ENCODE results near the gene CD22. TPM values are rescaled to one million over a fixed set of nuclear protein-coding genes. Genes with fewer than 3 reads are reported as not detected.

CD22 gene
- total and polyA plus RNA-seq, 2 donors (not counting 1 experiment from before 2014, with no cell fraction given) = 692 to 1,437 TPM

- peaks cover 22% of the 10 kb centered on the region for H3K79me2 ChIP-seq (ENCODE audit: control insufficient read depth, insufficient read depth, low read length)
- Mint-ChIP-seq H3K27ac (peak overlapping the region; percentile 43), H3K27me3 (no peaks in the 10 kb centered on the region), H3K4me3 (peak overlapping the region; percentile 10), H3K4me1 (peaks cover 47% of the 10 kb centered on the region), H3K9me3 (ENCODE audit: insufficient read depth) (no peaks in the 10 kb centered on the region)
- ChIA-PET CTCF (interaction anchor here (0.9 to 1.5 kb wide), 5 partner anchors 11 to 73 kb away, joined by 3 to 4 read pairs (median 4); partner anchors contain the start of genes FFAR1 and USF2), POLR2A (interaction anchor here (0.6 to 1.5 kb wide), 8 partner anchors 8 to 98 kb away, joined by 3 to 8 read pairs (median 3); partner anchors contain the start of genes CD22 and USF2)
- peaks cover 0 to 30% of the 10 kb centered on the region in 2 experiments for H3K36me3 ChIP-seq (replicated peaks in 1 of 2; ENCODE audit: control extremely low read depth in 1 of 2, control insufficient read depth in 1 of 2, extremely low read depth in 1 of 2, insufficient read depth in 2 of 2, low read length in 1 of 2)
- peak overlapping the region; percentile 26 for H3K4me2 ChIP-seq (replicated peaks; ENCODE audit: low read depth, low read length, poor library complexity, severe bottlenecking)
- H3K9ac ChIP-seq (ENCODE audit: low read length) = no peak overlapping the region
- 77% methylated on average over 8 of the region's 12 CpGs for WGBS (ENCODE audit: insufficient coverage)
- H3K9me3 ChIP-seq (ENCODE audit: control extremely low read depth in 1 of 3, control insufficient read depth in 2 of 3, insufficient read depth in 1 of 3, low read length in 2 of 3) = no peaks in the 10 kb centered on the region
- peak; percentile 59 for DNase-seq
- H3K4me1 ChIP-seq (ENCODE audit: control insufficient read depth in 2 of 2, insufficient read depth in 2 of 2, low read length in 2 of 2) = peaks cover 38 to 42% of the 10 kb centered on the region in 2 donors
- H3K27ac ChIP-seq (ENCODE audit: low read length in 2 of 2) = peak overlapping the region in 1 of 2 donors; percentile 30
- no peak for TF ChIP-seq EZH2 (IDR thresholded peaks at IDR 0.05; ENCODE audit: borderline replicate concordance, insufficient read depth, low read depth, low read length, poor library complexity, severe bottlenecking)
- no peak for TF ChIP-seq CTCF (IDR thresholded peaks at IDR 0.05)
- H2AFZ ChIP-seq (ENCODE audit: insufficient read depth, low read depth, low read length, poor library complexity, severe bottlenecking) = no peak overlapping the region
- intact Hi-C loops (cut with micrococcal nuclease) = loop anchor here (5.0 kb wide), 2 partner anchors 42 to 67 kb away; partner anchors contain the start of gene FFAR1
- ATAC-seq (ENCODE audit: low read depth) = peak; percentile 36
- no peaks in the 10 kb centered on the region for H3K27me3 ChIP-seq (replicated peaks in 1 of 4; ENCODE audit: control extremely low read depth in 1 of 4, control insufficient read depth in 3 of 4, insufficient read depth in 4 of 4, low read length in 3 of 4)
- H3K4me3 ChIP-seq (ENCODE audit: control extremely low read depth in 1 of 5, extremely low read depth in 1 of 5, insufficient read depth in 1 of 5, low read depth in 2 of 5, low read length in 4 of 5) = no peak overlapping the region
- H4K20me1 ChIP-seq (ENCODE audit: control insufficient read depth, insufficient read depth, low read length, poor library complexity, severe bottlenecking) = peaks cover 17% of the 10 kb centered on the region
Observed at GRCh38 chr19:35279985-35280821, 48.8 kb upstream of the CD22 start.
